Smooth muscle cell (in vitro differentiated cells): ENCODE data around the gene SGSM1. TPM values are rescaled to one million over a fixed set of nuclear protein-coding genes. Genes with fewer than 3 reads are reported as not detected.

Experiments used
- DNase-seq: peaks from one replicate; lab custom pipeline; 2025; ENCODE audit not compliant: unreplicated experiment; lab: John Stamatoyannopoulos, UW
- H2AFZ ChIP-seq: fragments of 200-600 bp; sonication (generic); 2 replicates; pipeline ENCODE4 v1.6.0; 2016; ENCODE audit warnings: antibody characterized with exemption, low read depth, mild to moderate bottlenecking
- H3F3A ChIP-seq: fragments of 200-600 bp; sonication (generic); 2 replicates; pipeline ENCODE4 v1.6.0; 2017; ENCODE audit warnings: antibody characterized with exemption, low read depth
- H3K27ac ChIP-seq: fragments of 200-600 bp; sonication (generic); 2 replicates; pipeline ENCODE4 v1.5.1; 2016; ENCODE audit warnings: low read depth, mild to moderate bottlenecking
- H3K27me3 ChIP-seq: fragments of 200-600 bp; sonication (generic); 2 replicates; pipeline ENCODE4 v1.6.1; 2016; ENCODE audit warnings: low read depth, mild to moderate bottlenecking
- H3K36me3 ChIP-seq: fragments of 200-600 bp; sonication (generic); 2 replicates; pipeline ENCODE4 v1.5.1; 2016; ENCODE audit warnings: low read depth
- H3K4me1 ChIP-seq: fragments of 200-600 bp; sonication (generic); 2 replicates; pipeline ENCODE4 v1.5.1; 2016; ENCODE audit warnings: low read depth
- H3K4me2 ChIP-seq: fragments of 200-600 bp; sonication (generic); 2 replicates; pipeline ENCODE4 v1.6.0; 2016; ENCODE audit warnings: mild to moderate bottlenecking
- H3K4me3 ChIP-seq: fragments of 200-600 bp; sonication (generic); 2 replicates; pipeline ENCODE4 v1.5.1; 2016; ENCODE audit warnings: mild to moderate bottlenecking
- H3K79me2 ChIP-seq: fragments of 200-600 bp; sonication (generic); 2 replicates; pipeline ENCODE4 v1.6.0; 2016; ENCODE audit warnings: low read depth, mild to moderate bottlenecking
- H3K9ac ChIP-seq: fragments of 200-600 bp; sonication (generic); 2 replicates; pipeline ENCODE4 v1.6.0; 2016; ENCODE audit warnings: low read depth
- H3K9me3 ChIP-seq: fragments of 200-600 bp; sonication (generic); replicated peaks from 2 replicates; pipeline ENCODE4 v1.5.1; 2016; ENCODE audit warnings: low read depth
- H4K20me1 ChIP-seq: fragments of 200-600 bp; sonication (generic); 2 replicates; pipeline ENCODE4 v1.6.0; 2016; ENCODE audit warnings: low read depth
- WGBS: methylation state at CpG from one replicate; pipeline ENCODE4 v1.1.7; 2016; ENCODE audit warnings: low lambda C conversion rate; 5-methylcytosine and 5-hydroxymethylcytosine counted together
- polyA plus RNA-seq: library from polyadenylated mRNA; unstranded; fragments of >200 nt; fragmentation: Nextera tagmentation; extraction: Ambion mirVana; gene quantifications from 2 replicates; pipeline ENCODE4 v1.2.1, GENCODE V29; 2016
- total RNA-seq: library from RNA; depleted of rRNA; stranded (reverse); fragments of >200 nt; gene quantifications from 2 replicates; pipeline ENCODE4 v1.2.3, GENCODE V29; 2014
- TF ChIP-seq, protein P1 (sequence below): fragments of 200-600 bp; sonication (generic); IDR thresholded peaks from 2 replicates; pipeline ENCODE4 v1.5.1; 2017; ENCODE audit warnings: borderline replicate concordance, mild to moderate bottlenecking, antibody characterized with exemption; ENCODE audit not compliant: insufficient read depth, poor library complexity, severe bottlenecking

SGSM1 gene
- total and polyA plus RNA-seq, 2 experiments from 2014 or later: 0.18 TPM; not detected in 1

- Histone ChIP-seq H3F3A (no peaks in the 10 kb centered on the region), H3K4me2 (no peak overlapping the region), H4K20me1 (no peaks in the 10 kb centered on the region), H3K9ac (no peak overlapping the region), H3K27ac (no peak overlapping the region), H3K36me3 (no peaks in the 10 kb centered on the region), H3K4me1 (no peaks in the 10 kb centered on the region), H2AFZ (no peak overlapping the region), H3K27me3 (no peaks in the 10 kb centered on the region), H3K79me2 (no peaks in the 10 kb centered on the region), H3K9me3 (no peaks in the 10 kb centered on the region), H3K4me3 (no peak overlapping the region)
- TF ChIP-seq, protein P1, sequence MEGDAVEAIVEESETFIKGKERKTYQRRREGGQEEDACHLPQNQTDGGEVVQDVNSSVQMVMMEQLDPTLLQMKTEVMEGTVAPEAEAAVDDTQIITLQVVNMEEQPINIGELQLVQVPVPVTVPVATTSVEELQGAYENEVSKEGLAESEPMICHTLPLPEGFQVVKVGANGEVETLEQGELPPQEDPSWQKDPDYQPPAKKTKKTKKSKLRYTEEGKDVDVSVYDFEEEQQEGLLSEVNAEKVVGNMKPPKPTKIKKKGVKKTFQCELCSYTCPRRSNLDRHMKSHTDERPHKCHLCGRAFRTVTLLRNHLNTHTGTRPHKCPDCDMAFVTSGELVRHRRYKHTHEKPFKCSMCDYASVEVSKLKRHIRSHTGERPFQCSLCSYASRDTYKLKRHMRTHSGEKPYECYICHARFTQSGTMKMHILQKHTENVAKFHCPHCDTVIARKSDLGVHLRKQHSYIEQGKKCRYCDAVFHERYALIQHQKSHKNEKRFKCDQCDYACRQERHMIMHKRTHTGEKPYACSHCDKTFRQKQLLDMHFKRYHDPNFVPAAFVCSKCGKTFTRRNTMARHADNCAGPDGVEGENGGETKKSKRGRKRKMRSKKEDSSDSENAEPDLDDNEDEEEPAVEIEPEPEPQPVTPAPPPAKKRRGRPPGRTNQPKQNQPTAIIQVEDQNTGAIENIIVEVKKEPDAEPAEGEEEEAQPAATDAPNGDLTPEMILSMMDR: no peak
- no peak for DNase-seq
- WGBS: 94% methylated on average over 3 of the region's 3 CpGs
Observed at GRCh38 chr22:24926428-24926725, 120.4 kb downstream of the SGSM1 start.

DNA sequence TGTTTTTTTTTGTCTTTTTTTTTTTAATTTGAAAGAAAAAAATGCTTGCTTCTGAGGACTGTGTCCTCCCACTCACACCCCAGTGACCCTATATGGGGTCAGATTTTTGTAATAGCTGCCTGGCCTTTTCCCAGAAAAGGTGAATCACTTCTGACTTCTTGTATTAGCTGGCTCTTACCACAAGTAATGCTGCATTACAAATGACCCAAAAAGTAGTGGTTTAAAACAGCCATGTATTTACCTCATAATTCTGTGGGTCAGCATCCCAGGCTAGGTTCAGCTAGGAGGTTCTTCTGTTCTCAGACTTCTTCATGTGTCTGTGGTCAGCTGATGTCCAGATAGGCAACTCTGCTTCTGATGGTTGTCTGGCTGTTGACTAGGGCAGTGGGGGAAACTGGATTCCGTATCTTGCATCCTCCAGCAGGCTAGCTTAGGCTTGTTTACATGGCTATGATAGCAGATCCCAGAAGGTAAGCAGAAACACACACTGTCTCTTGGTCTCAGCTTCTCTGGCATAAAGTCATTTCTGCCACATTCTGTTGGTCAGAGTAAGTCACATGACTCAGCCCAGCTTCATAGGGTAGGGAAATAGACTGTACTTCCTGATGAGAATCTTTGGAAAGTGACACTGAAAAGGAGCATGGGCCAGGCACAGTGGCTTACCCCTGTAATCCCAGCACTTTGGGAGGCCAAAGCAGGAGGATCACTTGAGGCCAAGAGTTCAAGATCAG, 121.0 kb downstream of the SGSM1 start:
- Histone ChIP-seq H3K36me3 (no peaks in the 10 kb centered on the region), H4K20me1 (no peaks in the 10 kb centered on the region), H3K79me2 (no peaks in the 10 kb centered on the region), H3F3A (no peaks in the 10 kb centered on the region), H3K9me3 (no peaks in the 10 kb centered on the region), H3K27ac (no peak overlapping the region), H3K4me2 (no peak overlapping the region), H3K9ac (no peak overlapping the region), H3K27me3 (no peaks in the 10 kb centered on the region), H2AFZ (no peak overlapping the region), H3K4me1 (no peaks in the 10 kb centered on the region), H3K4me3 (no peak overlapping the region)
- TF ChIP-seq, protein P1: no peak
- 76% methylated on average over 1 of the region's 1 CpG for WGBS
- no peak for DNase-seq

- no peaks in the 10 kb centered on the region for H3K79me2 ChIP-seq
- WGBS: 90% methylated on average over 7 of the region's 7 CpGs
- H3K4me1 ChIP-seq: no peaks in the 10 kb centered on the region
- no peak overlapping the region for H2AFZ ChIP-seq
- H3F3A ChIP-seq: no peaks in the 10 kb centered on the region
- H3K27ac ChIP-seq: no peak overlapping the region
- no peaks in the 10 kb centered on the region for H3K27me3 ChIP-seq
- H3K9me3 ChIP-seq: no peaks in the 10 kb centered on the region
- no peak overlapping the region for H3K4me3 ChIP-seq
- no peaks in the 10 kb centered on the region for H3K36me3 ChIP-seq
- H3K9ac ChIP-seq: no peak overlapping the region
- no peak overlapping the region for H3K4me2 ChIP-seq
- H4K20me1 ChIP-seq: no peaks in the 10 kb centered on the region
- TF ChIP-seq, protein P1: no peak
- no peak for DNase-seq
Observed at GRCh38 chr22:24928322-24928721, 122.3 kb downstream of the SGSM1 start.

GRCh38 chr22:24930678-24931077, 124.7 kb downstream of the SGSM1 start:
- Histone ChIP-seq H3K36me3 (no peaks in the 10 kb centered on the region), H4K20me1 (no peaks in the 10 kb centered on the region), H3K27ac (no peak overlapping the region), H3K4me2 (no peak overlapping the region), H3K4me3 (no peak overlapping the region), H2AFZ (no peak overlapping the region), H3K27me3 (no peaks in the 10 kb centered on the region), H3K9me3 (no peaks in the 10 kb centered on the region), H3K9ac (no peak overlapping the region), H3K79me2 (no peaks in the 10 kb centered on the region), H3K4me1 (peaks cover 3% of the 10 kb centered on the region), H3F3A (no peaks in the 10 kb centered on the region)
- no peak for DNase-seq
- 49% methylated on average over 3 of the region's 3 CpGs for WGBS
- TF ChIP-seq, protein P1: no peak
